Stimulated activated naive B cell treated with anti-CD40 and anti-IgM and Interleukin-4, amounts not matched to agents 10 μg/mL and 1 μg/mL and 100 μg/mL, for 72 hours (primary cell): ENCODE results near the gene ELL.

Source experiments
- ATAC-seq, 2 donors: fragments of 150-1000 bp; cut with Tn5 transposase; replicated peaks; 2 replicates each; pipeline ENCODE4 v1.10.0; 2021; ENCODE audit warnings: moderate library complexity in 1 of 2
- DNase-seq: peaks from one replicate; pipeline ENCODE4 v3.0.0; 2021
- H3K27ac Mint-ChIP-seq: one replicate; pipeline ENCODE4 v1.8.0; 2022; ENCODE audit warnings: mild to moderate bottlenecking, mixed read lengths
- H3K27me3 Mint-ChIP-seq, 2 donors: one replicate each; pipeline ENCODE4 v1.8.0; 2022; ENCODE audit warnings: mixed read lengths in 2 of 2
- H3K36me3 Mint-ChIP-seq, 2 donors: one replicate each; pipeline ENCODE4 v1.8.0; 2022; ENCODE audit warnings: mixed read lengths in 2 of 2, mild to moderate bottlenecking in 1 of 2
- H3K4me1 Mint-ChIP-seq, 2 donors: one replicate each; pipeline ENCODE4 v1.8.0; 2022; ENCODE audit warnings: mixed read lengths in 2 of 2, mild to moderate bottlenecking in 1 of 2
- H3K4me3 Mint-ChIP-seq, 2 donors: one replicate each; pipeline ENCODE4 v1.8.0; 2022; ENCODE audit warnings: mild to moderate bottlenecking in 2 of 2, mixed read lengths in 2 of 2, moderate library complexity in 1 of 2
- H3K9me3 Mint-ChIP-seq, 2 donors: one replicate each; pipeline ENCODE4 v1.8.0; 2022; ENCODE audit warnings: mixed read lengths in 2 of 2, mild to moderate bottlenecking in 1 of 2

Gene ELL

GRCh38 chr19:18481505-18482222 lies 40.2 kb downstream of the ELL start:
- Mint-ChIP-seq H3K4me3 (no peak overlapping the region), H3K36me3 (peaks cover 11 to 25% of the 10 kb centered on the region in 2 donors), H3K4me1 (peaks cover 68 to 96% of the 10 kb centered on the region in 2 donors), H3K9me3 (no peaks in the 10 kb centered on the region), H3K27ac (peak overlapping the region; percentile 90), H3K27me3 (no peaks in the 10 kb centered on the region)
- ATAC-seq (no peak), DNase-seq (no peak)

- ATAC-seq (no peak), DNase-seq (no peak)
- peaks cover 19 to 30% of the 10 kb centered on the region in 2 donors for H3K36me3 Mint-ChIP-seq
- H3K27ac Mint-ChIP-seq, result peak overlapping the region; percentile 92
- H3K27me3 Mint-ChIP-seq, result no peaks in the 10 kb centered on the region
- peaks cover 72 to 94% of the 10 kb centered on the region in 2 donors for H3K4me1 Mint-ChIP-seq
- no peaks in the 10 kb centered on the region for H3K9me3 Mint-ChIP-seq
- peak overlapping the region; percentile 11 to 36 for H3K4me3 Mint-ChIP-seq
These were observed 41.7 kb downstream of the ELL start for GRCh38 chr19:18480006-18480691.

GRCh38 chr19:18478545-18479311 lies 43.1 kb downstream of the ELL start:
- H3K36me3 Mint-ChIP-seq, result peaks cover 19 to 27% of the 10 kb centered on the region in 2 donors
- peak overlapping the region; percentile 95 for H3K27ac Mint-ChIP-seq
- DNase-seq (peak; percentile 78), ATAC-seq (peak; percentile 98 to 99)
- H3K4me1 Mint-ChIP-seq, result peaks cover 62 to 88% of the 10 kb centered on the region in 2 donors
- no peaks in the 10 kb centered on the region for H3K9me3 Mint-ChIP-seq
- H3K4me3 Mint-ChIP-seq, result peak overlapping the region; percentile 79 to 80
- H3K27me3 Mint-ChIP-seq, result no peaks in the 10 kb centered on the region

GRCh38 chr19:18477974-18478373 lies 43.9 kb downstream of the ELL start:
- Mint-ChIP-seq H3K27ac (peak overlapping the region; percentile 95), H3K4me3 (no peak overlapping the region), H3K27me3 (no peaks in the 10 kb centered on the region), H3K36me3 (peaks cover 17 to 27% of the 10 kb centered on the region in 2 donors), H3K4me1 (peaks cover 55 to 82% of the 10 kb centered on the region in 2 donors), H3K9me3 (no peaks in the 10 kb centered on the region)
- ATAC-seq, result peak in 1 of 2 donors; percentile 24
- DNase-seq, result no peak

- peak overlapping the region in 1 of 2 donors; percentile 6 for H3K4me3 Mint-ChIP-seq
These were observed 44.7 kb downstream of the ELL start for GRCh38 chr19:18477042-18477779.

GRCh38 chr19:18476507-18477041 lies 45.3 kb downstream of the ELL start:
- peaks cover 53 to 68% of the 10 kb centered on the region in 2 donors for H3K4me1 Mint-ChIP-seq
- H3K27ac Mint-ChIP-seq, result peak overlapping the region; percentile 63
- peaks cover 19 to 30% of the 10 kb centered on the region in 2 donors for H3K36me3 Mint-ChIP-seq
- H3K27me3 Mint-ChIP-seq, result no peaks in the 10 kb centered on the region
- DNase-seq, result no peak
- no peaks in the 10 kb centered on the region for H3K9me3 Mint-ChIP-seq
- no peak for ATAC-seq
- H3K4me3 Mint-ChIP-seq, result no peak overlapping the region

More at GRCh38 chr19:18477042-18477779, 44.7 kb downstream of the ELL start:
- H3K9me3 Mint-ChIP-seq, result no peaks in the 10 kb centered on the region
- H3K36me3 Mint-ChIP-seq, result peaks cover 19 to 30% of the 10 kb centered on the region in 2 donors
- H3K27ac Mint-ChIP-seq, result peak overlapping the region; percentile 63
- no peaks in the 10 kb centered on the region for H3K27me3 Mint-ChIP-seq
- H3K4me1 Mint-ChIP-seq, result peaks cover 55 to 74% of the 10 kb centered on the region in 2 donors
- DNase-seq (no peak), ATAC-seq (no peak)

GRCh38 chr19:18475762-18476331 lies 46.0 kb downstream of the ELL start:
- no peaks in the 10 kb centered on the region for H3K27me3 Mint-ChIP-seq
- H3K4me3 Mint-ChIP-seq, result no peak overlapping the region
- peaks cover 46 to 61% of the 10 kb centered on the region in 2 donors for H3K4me1 Mint-ChIP-seq

GRCh38 chr19:18475004-18475453 lies 46.8 kb downstream of the ELL start:
- Mint-ChIP-seq H3K27me3 (no peaks in the 10 kb centered on the region), H3K9me3 (no peaks in the 10 kb centered on the region), H3K36me3 (peaks cover 20 to 23% of the 10 kb centered on the region in 2 donors), H3K4me3 (no peak overlapping the region), H3K27ac (peak overlapping the region; percentile 75), H3K4me1 (peaks cover 44 to 58% of the 10 kb centered on the region in 2 donors)
- ATAC-seq, result no peak
- no peak for DNase-seq

More at GRCh38 chr19:18475762-18476331, 46.0 kb downstream of the ELL start:
- Mint-ChIP-seq H3K36me3 (peaks cover 15 to 23% of the 10 kb centered on the region in 2 donors), H3K9me3 (no peaks in the 10 kb centered on the region), H3K27ac (peak overlapping the region; percentile 75)
- DNase-seq (no peak), ATAC-seq (no peak)

- H3K4me1 Mint-ChIP-seq, result peaks cover 39 to 58% of the 10 kb centered on the region in 2 donors
- DNase-seq (no peak), ATAC-seq (no peak)
- peak overlapping the region; percentile 32 for H3K27ac Mint-ChIP-seq
- H3K36me3 Mint-ChIP-seq, result peaks cover 20 to 26% of the 10 kb centered on the region in 2 donors
- H3K4me3 Mint-ChIP-seq, result no peak overlapping the region
- H3K9me3 Mint-ChIP-seq, result no peaks in the 10 kb centered on the region
- H3K27me3 Mint-ChIP-seq, result no peaks in the 10 kb centered on the region
These were observed 47.4 kb downstream of the ELL start for GRCh38 chr19:18474366-18474887.

GRCh38 chr19:18473706-18474087 lies 48.2 kb downstream of the ELL start:
- H3K36me3 Mint-ChIP-seq, result peaks cover 19 to 27% of the 10 kb centered on the region in 2 donors
- ATAC-seq (no peak), DNase-seq (no peak)
- H3K4me3 Mint-ChIP-seq, result no peak overlapping the region
- H3K27ac Mint-ChIP-seq, result no peak overlapping the region
- no peaks in the 10 kb centered on the region for H3K27me3 Mint-ChIP-seq
- H3K4me1 Mint-ChIP-seq, result peaks cover 37 to 50% of the 10 kb centered on the region in 2 donors
- no peaks in the 10 kb centered on the region for H3K9me3 Mint-ChIP-seq

- H3K27ac Mint-ChIP-seq, result peak overlapping the region; percentile 20
- no peaks in the 10 kb centered on the region for H3K27me3 Mint-ChIP-seq
- DNase-seq (no peak), ATAC-seq (no peak)
- H3K36me3 Mint-ChIP-seq, result peaks cover 19 to 27% of the 10 kb centered on the region in 2 donors
- no peak overlapping the region for H3K4me3 Mint-ChIP-seq
- no peaks in the 10 kb centered on the region for H3K9me3 Mint-ChIP-seq
- peaks cover 33 to 47% of the 10 kb centered on the region in 2 donors for H3K4me1 Mint-ChIP-seq
These were observed 48.7 kb downstream of the ELL start for GRCh38 chr19:18473003-18473705.

- H3K27ac Mint-ChIP-seq, result no peak overlapping the region
- no peaks in the 10 kb centered on the region for H3K9me3 Mint-ChIP-seq
These were observed 51.1 kb downstream of the ELL start for GRCh38 chr19:18470787-18471186.

More at GRCh38 chr19:18470787-18471186, 51.1 kb downstream of the ELL start:
- Mint-ChIP-seq H3K36me3 (peaks cover 14 to 16% of the 10 kb centered on the region in 2 donors), H3K27me3 (no peaks in the 10 kb centered on the region), H3K4me3 (no peak overlapping the region), H3K4me1 (peaks cover 20 to 31% of the 10 kb centered on the region in 2 donors)
- DNase-seq, result no peak
- ATAC-seq, result no peak
